ENCODE measurements around the gene ABHD17B.

DNA sequence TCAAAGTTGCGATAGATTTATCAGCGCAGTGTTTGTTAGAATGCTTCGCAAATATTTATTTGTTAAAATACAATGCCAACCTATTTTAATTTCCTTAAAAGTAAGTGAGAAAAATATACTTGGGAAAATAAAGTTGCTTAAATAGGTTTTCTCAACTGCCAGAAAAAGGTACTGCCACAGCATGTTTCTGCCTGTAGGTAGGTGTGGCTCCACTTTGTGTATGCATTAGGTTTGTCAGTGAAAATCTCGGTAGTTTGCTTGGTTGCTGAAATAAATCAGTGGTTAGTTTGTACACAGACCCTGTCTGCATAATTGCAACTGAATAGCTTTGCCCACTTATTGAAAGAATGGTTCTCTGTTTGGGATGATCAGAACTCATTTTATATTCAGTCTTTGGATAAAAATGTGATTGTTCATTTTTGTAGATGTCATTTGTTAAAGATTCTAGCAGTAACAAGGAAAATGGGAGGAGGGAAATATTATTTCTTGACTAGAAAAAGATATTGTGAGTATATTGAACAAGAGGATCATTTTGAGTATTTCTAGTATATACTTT is 26.2 kb upstream of the ABHD17B start:
- TF ChIP-seq, protein P1, sequence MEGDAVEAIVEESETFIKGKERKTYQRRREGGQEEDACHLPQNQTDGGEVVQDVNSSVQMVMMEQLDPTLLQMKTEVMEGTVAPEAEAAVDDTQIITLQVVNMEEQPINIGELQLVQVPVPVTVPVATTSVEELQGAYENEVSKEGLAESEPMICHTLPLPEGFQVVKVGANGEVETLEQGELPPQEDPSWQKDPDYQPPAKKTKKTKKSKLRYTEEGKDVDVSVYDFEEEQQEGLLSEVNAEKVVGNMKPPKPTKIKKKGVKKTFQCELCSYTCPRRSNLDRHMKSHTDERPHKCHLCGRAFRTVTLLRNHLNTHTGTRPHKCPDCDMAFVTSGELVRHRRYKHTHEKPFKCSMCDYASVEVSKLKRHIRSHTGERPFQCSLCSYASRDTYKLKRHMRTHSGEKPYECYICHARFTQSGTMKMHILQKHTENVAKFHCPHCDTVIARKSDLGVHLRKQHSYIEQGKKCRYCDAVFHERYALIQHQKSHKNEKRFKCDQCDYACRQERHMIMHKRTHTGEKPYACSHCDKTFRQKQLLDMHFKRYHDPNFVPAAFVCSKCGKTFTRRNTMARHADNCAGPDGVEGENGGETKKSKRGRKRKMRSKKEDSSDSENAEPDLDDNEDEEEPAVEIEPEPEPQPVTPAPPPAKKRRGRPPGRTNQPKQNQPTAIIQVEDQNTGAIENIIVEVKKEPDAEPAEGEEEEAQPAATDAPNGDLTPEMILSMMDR (IDR thresholded peaks at IDR 0.05): peak in 1 of 6 experiments; percentile 8
- TF ChIP-seq POLR2A (IDR thresholded peaks at IDR 0.05): no peak
